K562 (cell line): ENCODE results near the gene FBLN2. TPM values are rescaled to one million over a fixed set of nuclear protein-coding genes. Genes with fewer than 3 reads are reported as not detected.

Source experiments
- MBD2 ChIP-seq: sonication (generic); IDR thresholded peaks from 2 replicates; pipeline ENCODE4 v1.6.1; 2016; ENCODE audit warnings: low read depth, borderline replicate concordance
- MTA3 ChIP-seq: fragments of 450-650 bp; formaldehyde crosslinking; IDR thresholded peaks from 2 replicates; pipeline ENCODE4 v1.6.1; 2017; ENCODE audit warnings: mild to moderate bottlenecking, borderline replicate concordance
- polyA plus RNA-seq, 8 experiments: library from polyadenylated mRNA; depleted of rRNA in 4 of 8; stranded (reverse) in 5 of 8; unstranded in 3 of 8; fragments of >200 nt; fragmentation: Nextera tagmentation in 2 of 8; fragmentation: Illumina TruSeq in 1 of 8; extraction: Ambion mirVana in 2 of 8; extraction: Trizol in 1 of 8; gene quantifications; 2 replicates each; pipeline versions ENCODE4 v1.2.1 to v1.2.3, GENCODE V29; 2011 to 2014; ENCODE audit warnings: inconsistent platforms in 1 of 8, missing spikeins in 1 of 8
- total RNA-seq, 7 experiments: library from RNA; depleted of rRNA in 6 of 7; stranded (reverse); fragments of >200 nt in 6 of 7; fragmentation: Illumina TruSeq in 2 of 7; extraction: Trizol in 2 of 7; gene quantifications; 2 replicates each; pipeline versions ENCODE4 v1.2.1 to v1.2.3, GENCODE V29; 2011 to 2021; ENCODE audit warnings: low replicate concordance in 1 of 7
- TF ChIP-seq, protein P1 (sequence below): fragments of 250-450 bp; sonication (Bioruptor Pico); IDR thresholded peaks from 2 replicates; pipeline ENCODE4 v1.4.0; 2020
- TF ChIP-seq, protein P2 (sequence below): sonication (generic); formaldehyde crosslinking; IDR thresholded peaks from 2 replicates; pipeline ENCODE4 v1.8.1; 2023; ENCODE audit warnings: missing genetic modification reagents, mild to moderate bottlenecking, borderline replicate concordance
- TF ChIP-seq, protein P3 (sequence below): fragments of 450-650 bp; conservative IDR thresholded peaks from 2 replicates; pipeline ENCODE4 v1.6.1; 2016; ENCODE audit warnings: missing genetic modification characterization, low read depth, mild to moderate bottlenecking, control low read depth, missing compliant biosample characterization
- TF ChIP-seq, protein P4 (sequence below): fragments of 250-450 bp; sonication (Bioruptor Pico); IDR thresholded peaks from 2 replicates; pipeline ENCODE4 v1.8.0; 2022; ENCODE audit warnings: moderate library complexity, mild to moderate bottlenecking, inconsistent platforms

The FBLN2 gene
- total and polyA plus RNA-seq, 9 of the 15 experiments (the other 6 are each of a cell fraction or from before 2014, with no cell fraction given): 0.03 to 0.10 (median 0.04) TPM; not detected in 6

DNA sequence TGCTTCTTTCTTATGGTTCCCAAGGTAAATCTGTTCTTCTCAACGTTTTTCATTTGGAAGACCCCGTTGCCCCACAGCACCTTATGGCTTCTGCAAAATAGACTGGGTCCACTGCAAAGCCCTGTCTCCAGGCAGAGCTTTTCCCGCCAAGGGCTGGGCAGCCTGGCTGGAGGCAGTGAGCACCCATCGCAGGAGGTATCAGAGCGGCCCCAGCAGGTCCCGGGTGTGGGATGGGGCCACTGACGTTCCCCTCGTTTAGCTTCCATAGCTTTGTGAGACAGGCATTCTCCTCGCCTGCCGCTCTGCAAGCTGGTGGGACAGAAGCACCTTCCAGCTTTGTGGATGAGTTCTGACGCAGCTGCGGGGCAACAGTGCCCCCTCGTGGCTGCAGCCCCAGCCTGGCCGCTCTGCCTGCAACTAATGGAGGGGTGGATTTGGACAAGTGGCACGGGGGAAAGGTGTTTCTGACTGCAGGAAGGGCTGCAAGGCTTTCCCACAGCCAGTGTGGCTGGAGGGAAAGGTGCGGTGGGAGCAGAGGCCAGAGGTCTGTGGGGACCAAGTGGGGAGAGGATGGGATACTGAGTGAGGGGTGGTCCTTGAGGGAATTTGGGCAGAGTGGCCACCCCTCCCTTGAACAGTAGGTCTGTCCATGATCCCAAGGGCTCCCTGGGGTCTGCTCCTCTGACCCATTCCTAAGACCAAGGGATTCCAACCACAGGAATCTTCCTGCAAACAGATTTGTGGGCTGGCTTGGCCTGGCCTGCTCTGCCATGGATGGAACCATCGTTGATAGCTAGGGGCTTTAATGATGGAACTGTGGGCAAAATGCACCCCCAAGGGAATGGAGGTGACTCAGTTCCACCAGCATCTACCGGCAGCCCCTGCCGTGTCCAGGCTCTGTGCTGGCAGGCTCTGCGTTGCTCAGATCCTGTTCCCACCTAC is 99.4 kb downstream of the FBLN2 start (continued):
- TF ChIP-seq, protein P1, sequence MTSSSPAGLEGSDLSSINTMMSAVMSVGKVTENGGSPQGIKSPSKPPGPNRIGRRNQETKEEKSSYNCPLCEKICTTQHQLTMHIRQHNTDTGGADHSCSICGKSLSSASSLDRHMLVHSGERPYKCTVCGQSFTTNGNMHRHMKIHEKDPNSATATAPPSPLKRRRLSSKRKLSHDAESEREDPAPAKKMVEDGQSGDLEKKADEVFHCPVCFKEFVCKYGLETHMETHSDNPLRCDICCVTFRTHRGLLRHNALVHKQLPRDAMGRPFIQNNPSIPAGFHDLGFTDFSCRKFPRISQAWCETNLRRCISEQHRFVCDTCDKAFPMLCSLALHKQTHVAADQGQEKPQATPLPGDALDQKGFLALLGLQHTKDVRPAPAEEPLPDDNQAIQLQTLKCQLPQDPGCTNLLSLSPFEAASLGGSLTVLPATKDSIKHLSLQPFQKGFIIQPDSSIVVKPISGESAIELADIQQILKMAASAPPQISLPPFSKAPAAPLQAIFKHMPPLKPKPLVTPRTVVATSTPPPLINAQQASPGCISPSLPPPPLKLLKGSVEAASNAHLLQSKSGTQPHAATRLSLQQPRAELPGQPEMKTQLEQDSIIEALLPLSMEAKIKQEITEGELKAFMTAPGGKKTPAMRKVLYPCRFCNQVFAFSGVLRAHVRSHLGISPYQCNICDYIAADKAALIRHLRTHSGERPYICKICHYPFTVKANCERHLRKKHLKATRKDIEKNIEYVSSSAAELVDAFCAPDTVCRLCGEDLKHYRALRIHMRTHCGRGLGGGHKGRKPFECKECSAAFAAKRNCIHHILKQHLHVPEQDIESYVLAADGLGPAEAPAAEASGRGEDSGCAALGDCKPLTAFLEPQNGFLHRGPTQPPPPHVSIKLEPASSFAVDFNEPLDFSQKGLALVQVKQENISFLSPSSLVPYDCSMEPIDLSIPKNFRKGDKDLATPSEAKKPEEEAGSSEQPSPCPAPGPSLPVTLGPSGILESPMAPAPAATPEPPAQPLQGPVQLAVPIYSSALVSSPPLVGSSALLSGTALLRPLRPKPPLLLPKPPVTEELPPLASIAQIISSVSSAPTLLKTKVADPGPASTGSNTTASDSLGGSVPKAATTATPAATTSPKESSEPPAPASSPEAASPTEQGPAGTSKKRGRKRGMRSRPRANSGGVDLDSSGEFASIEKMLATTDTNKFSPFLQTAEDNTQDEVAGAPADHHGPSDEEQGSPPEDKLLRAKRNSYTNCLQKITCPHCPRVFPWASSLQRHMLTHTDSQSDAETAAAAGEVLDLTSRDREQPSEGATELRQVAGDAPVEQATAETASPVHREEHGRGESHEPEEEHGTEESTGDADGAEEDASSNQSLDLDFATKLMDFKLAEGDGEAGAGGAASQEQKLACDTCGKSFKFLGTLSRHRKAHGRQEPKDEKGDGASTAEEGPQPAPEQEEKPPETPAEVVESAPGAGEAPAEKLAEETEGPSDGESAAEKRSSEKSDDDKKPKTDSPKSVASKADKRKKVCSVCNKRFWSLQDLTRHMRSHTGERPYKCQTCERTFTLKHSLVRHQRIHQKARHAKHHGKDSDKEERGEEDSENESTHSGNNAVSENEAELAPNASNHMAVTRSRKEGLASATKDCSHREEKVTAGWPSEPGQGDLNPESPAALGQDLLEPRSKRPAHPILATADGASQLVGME (CRISPR knock-in tag): no peak
- TF ChIP-seq, protein P2, sequence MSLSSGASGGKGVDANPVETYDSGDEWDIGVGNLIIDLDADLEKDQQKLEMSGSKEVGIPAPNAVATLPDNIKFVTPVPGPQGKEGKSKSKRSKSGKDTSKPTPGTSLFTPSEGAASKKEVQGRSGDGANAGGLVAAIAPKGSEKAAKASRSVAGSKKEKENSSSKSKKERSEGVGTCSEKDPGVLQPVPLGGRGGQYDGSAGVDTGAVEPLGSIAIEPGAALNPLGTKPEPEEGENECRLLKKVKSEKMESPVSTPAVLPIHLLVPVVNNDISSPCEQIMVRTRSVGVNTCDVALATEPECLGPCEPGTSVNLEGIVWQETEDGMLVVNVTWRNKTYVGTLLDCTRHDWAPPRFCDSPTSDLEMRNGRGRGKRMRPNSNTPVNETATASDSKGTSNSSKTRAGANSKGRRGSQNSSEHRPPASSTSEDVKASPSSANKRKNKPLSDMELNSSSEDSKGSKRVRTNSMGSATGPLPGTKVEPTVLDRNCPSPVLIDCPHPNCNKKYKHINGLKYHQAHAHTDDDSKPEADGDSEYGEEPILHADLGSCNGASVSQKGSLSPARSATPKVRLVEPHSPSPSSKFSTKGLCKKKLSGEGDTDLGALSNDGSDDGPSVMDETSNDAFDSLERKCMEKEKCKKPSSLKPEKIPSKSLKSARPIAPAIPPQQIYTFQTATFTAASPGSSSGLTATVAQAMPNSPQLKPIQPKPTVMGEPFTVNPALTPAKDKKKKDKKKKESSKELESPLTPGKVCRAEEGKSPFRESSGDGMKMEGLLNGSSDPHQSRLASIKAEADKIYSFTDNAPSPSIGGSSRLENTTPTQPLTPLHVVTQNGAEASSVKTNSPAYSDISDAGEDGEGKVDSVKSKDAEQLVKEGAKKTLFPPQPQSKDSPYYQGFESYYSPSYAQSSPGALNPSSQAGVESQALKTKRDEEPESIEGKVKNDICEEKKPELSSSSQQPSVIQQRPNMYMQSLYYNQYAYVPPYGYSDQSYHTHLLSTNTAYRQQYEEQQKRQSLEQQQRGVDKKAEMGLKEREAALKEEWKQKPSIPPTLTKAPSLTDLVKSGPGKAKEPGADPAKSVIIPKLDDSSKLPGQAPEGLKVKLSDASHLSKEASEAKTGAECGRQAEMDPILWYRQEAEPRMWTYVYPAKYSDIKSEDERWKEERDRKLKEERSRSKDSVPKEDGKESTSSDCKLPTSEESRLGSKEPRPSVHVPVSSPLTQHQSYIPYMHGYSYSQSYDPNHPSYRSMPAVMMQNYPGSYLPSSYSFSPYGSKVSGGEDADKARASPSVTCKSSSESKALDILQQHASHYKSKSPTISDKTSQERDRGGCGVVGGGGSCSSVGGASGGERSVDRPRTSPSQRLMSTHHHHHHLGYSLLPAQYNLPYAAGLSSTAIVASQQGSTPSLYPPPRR (CRISPR knock-in tag): no peak; the same call in 1 of the 2 replicates
- TF ChIP-seq MBD2 (peak; percentile 25; the same call in 1 of the 2 replicates), MTA3 (peak; percentile 30; the same call in 1 of the 2 replicates)
- TF ChIP-seq, protein P3, sequence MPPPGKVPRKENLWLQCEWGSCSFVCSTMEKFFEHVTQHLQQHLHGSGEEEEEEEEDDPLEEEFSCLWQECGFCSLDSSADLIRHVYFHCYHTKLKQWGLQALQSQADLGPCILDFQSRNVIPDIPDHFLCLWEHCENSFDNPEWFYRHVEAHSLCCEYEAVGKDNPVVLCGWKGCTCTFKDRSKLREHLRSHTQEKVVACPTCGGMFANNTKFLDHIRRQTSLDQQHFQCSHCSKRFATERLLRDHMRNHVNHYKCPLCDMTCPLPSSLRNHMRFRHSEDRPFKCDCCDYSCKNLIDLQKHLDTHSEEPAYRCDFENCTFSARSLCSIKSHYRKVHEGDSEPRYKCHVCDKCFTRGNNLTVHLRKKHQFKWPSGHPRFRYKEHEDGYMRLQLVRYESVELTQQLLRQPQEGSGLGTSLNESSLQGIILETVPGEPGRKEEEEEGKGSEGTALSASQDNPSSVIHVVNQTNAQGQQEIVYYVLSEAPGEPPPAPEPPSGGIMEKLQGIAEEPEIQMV (tag): no peak
- TF ChIP-seq, protein P4, sequence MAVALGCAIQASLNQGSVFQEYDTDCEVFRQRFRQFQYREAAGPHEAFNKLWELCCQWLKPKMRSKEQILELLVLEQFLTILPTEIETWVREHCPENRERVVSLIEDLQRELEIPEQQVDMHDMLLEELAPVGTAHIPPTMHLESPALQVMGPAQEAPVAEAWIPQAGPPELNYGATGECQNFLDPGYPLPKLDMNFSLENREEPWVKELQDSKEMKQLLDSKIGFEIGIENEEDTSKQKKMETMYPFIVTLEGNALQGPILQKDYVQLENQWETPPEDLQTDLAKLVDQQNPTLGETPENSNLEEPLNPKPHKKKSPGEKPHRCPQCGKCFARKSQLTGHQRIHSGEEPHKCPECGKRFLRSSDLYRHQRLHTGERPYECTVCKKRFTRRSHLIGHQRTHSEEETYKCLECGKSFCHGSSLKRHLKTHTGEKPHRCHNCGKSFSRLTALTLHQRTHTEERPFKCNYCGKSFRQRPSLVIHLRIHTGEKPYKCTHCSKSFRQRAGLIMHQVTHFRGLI: no peak
